Testis (tissue), 2 donors: Measurements from ENCODE around the gene LY6G6D.

ENCODE experiments used
- POLR2A ChIP-seq: fragments of 450-650 bp; IDR thresholded peaks from one replicate; pipeline ENCODE4 v1.6.1; 2017; ENCODE audit warnings: antibody characterized with exemption, mild to moderate bottlenecking, moderate library complexity
- TF ChIP-seq, protein P1 (sequence below), 3 experiments: fragments of 450-650 bp in 2 of 3; fragments of 200-600 bp in 1 of 3; sonication (generic) in 1 of 3; IDR thresholded peaks; one replicate each; pipeline ENCODE4 v1.5.1; 2016 to 2019; ENCODE audit warnings: antibody characterized with exemption in 3 of 3, mild to moderate bottlenecking in 2 of 3, moderate library complexity in 1 of 3

DNA sequence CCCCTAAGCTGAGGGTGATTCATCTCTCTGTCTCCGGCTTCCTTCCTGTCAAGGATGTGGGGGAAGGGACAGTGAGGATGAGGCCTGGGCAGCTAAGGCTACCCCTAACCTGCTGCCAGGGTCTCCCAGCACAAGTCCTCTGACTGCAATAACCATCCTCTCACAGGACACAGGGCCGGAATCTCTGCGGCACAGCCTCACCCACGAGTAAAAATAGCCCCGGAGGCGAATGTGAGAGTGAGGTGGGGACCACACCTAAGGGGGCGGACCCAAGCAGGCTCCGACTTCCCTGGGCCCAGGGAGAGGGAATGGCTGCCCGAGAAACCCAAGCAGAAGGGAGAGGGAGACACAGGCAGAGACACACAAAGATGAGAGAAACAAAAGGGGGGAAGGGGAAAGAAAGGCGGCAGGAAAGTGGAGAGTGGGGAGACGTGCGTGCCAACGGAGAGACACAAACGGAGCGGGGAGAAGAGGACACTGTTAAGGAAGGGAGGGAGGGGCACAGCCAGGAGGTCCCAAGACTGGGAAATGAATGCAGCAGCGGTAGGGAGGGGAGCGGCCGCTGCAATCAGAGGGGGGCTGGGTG, 19.8 kb downstream of the LY6G6D start:
- TF ChIP-seq, protein P1, sequence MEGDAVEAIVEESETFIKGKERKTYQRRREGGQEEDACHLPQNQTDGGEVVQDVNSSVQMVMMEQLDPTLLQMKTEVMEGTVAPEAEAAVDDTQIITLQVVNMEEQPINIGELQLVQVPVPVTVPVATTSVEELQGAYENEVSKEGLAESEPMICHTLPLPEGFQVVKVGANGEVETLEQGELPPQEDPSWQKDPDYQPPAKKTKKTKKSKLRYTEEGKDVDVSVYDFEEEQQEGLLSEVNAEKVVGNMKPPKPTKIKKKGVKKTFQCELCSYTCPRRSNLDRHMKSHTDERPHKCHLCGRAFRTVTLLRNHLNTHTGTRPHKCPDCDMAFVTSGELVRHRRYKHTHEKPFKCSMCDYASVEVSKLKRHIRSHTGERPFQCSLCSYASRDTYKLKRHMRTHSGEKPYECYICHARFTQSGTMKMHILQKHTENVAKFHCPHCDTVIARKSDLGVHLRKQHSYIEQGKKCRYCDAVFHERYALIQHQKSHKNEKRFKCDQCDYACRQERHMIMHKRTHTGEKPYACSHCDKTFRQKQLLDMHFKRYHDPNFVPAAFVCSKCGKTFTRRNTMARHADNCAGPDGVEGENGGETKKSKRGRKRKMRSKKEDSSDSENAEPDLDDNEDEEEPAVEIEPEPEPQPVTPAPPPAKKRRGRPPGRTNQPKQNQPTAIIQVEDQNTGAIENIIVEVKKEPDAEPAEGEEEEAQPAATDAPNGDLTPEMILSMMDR (IDR thresholded peaks at IDR 0.05) = no peak
- TF ChIP-seq POLR2A = no peak
